WTC11 (cell line): ENCODE data around the gene TAAR8. TPM values are rescaled to one million over a fixed set of nuclear protein-coding genes. Genes with fewer than 3 reads are reported as not detected.

Experiments
- ATAC-seq: fragments of 200-7000 bp; cut with Tn5 transposase; 2 replicates; pipeline ENCODE4 v1.10.0; 2021; ENCODE audit warnings: mild to moderate bottlenecking, moderate library complexity
- CTCF ChIA-PET: fragments of 300-600 bp; sonication (Branson Sonifier 250); formaldehyde crosslinking; loops from one replicate; lab custom pipeline; 2021; ENCODE audit warnings: antibody characterized with exemption; lab: Charles Lee
- POLR2A ChIA-PET: fragments of 350-600 bp; sonication (Branson Sonifier 250); formaldehyde crosslinking; loops from one replicate; lab custom pipeline; 2021; ENCODE audit warnings: antibody characterized with exemption; lab: Charles Lee
- DNase-seq: peaks from one replicate; pipeline ENCODE4 v3.0.0; 2021; ENCODE audit warnings: low spot score
- H3K27ac Mint-ChIP-seq: 2 replicates; pipeline ENCODE4 v1.8.0; 2021; ENCODE audit warnings: mixed read lengths
- H3K27me3 Mint-ChIP-seq: 2 replicates; pipeline ENCODE4 v1.8.0; 2021; ENCODE audit warnings: low read depth, mild to moderate bottlenecking, moderate library complexity, mixed read lengths
- H3K36me3 Mint-ChIP-seq: 2 replicates; pipeline ENCODE4 v1.8.0; 2021; ENCODE audit warnings: mixed read lengths
- H3K4me1 Mint-ChIP-seq: 2 replicates; pipeline ENCODE4 v1.8.0; 2022; ENCODE audit warnings: mixed read lengths
- H3K4me3 Mint-ChIP-seq: 2 replicates; pipeline ENCODE4 v1.8.0; 2021; ENCODE audit warnings: mild to moderate bottlenecking, moderate library complexity, mixed read lengths
- H3K9me3 Mint-ChIP-seq: 2 replicates; pipeline ENCODE4 v1.8.0; 2021; ENCODE audit warnings: mixed read lengths
- CBFB ChIP-seq: sonication (generic); formaldehyde crosslinking; IDR thresholded peaks from 2 replicates; pipeline ENCODE4 v1.8.1; 2022; ENCODE audit warnings: mild to moderate bottlenecking, low read depth, missing genetic modification reagents
- CDX4 ChIP-seq: fragments of 250-450 bp; sonication (Bioruptor Pico); IDR thresholded peaks from 2 replicates; pipeline ENCODE4 v1.9.0; 2021; ENCODE audit warnings: moderate library complexity, mild to moderate bottlenecking, inconsistent platforms, borderline replicate concordance
- CTCF ChIP-seq: fragments of 200-600 bp; IDR thresholded peaks from 2 replicates; pipeline ENCODE4 v1.8.0; 2022; ENCODE audit warnings: antibody characterized with exemption
- ELF4 ChIP-seq: sonication (generic); formaldehyde crosslinking; IDR thresholded peaks from 2 replicates; pipeline ENCODE4 v1.8.1; 2022; ENCODE audit warnings: low read depth, mild to moderate bottlenecking, moderate library complexity, missing genetic modification reagents
- ESRRA ChIP-seq: sonication (generic); formaldehyde crosslinking; IDR thresholded peaks from 2 replicates; pipeline ENCODE4 v1.8.1; 2022; ENCODE audit warnings: mild to moderate bottlenecking, missing genetic modification reagents, borderline replicate concordance
- FOXP1 ChIP-seq: sonication (generic); formaldehyde crosslinking; IDR thresholded peaks from 2 replicates; pipeline ENCODE4 v1.8.0; 2022; ENCODE audit warnings: missing genetic modification reagents, mild to moderate bottlenecking, moderate library complexity, borderline replicate concordance
- GRHL2 ChIP-seq: fragments of 250-450 bp; sonication (Bioruptor Pico); IDR thresholded peaks from 2 replicates; pipeline ENCODE4 v1.8.0; 2022; ENCODE audit warnings: mild to moderate bottlenecking, moderate library complexity; ENCODE audit not compliant: insufficient replicate concordance, severe bottlenecking
- HMGXB4 ChIP-seq: sonication (generic); formaldehyde crosslinking; IDR thresholded peaks from 2 replicates; pipeline ENCODE4 v1.8.1; 2023; ENCODE audit warnings: mild to moderate bottlenecking, moderate library complexity, missing genetic modification reagents
- IRF1 ChIP-seq: sonication (generic); formaldehyde crosslinking; IDR thresholded peaks from 2 replicates; pipeline ENCODE4 v1.8.0; 2023; ENCODE audit warnings: missing genetic modification reagents
- NFE2L1 ChIP-seq: sonication (generic); formaldehyde crosslinking; IDR thresholded peaks from 2 replicates; pipeline ENCODE4 v1.8.1; 2023; ENCODE audit warnings: missing genetic modification reagents
- OVOL2 ChIP-seq: fragments of 250-450 bp; sonication (Bioruptor Pico); IDR thresholded peaks from 2 replicates; pipeline ENCODE4 v1.9.0; 2021; ENCODE audit warnings: mild to moderate bottlenecking, borderline replicate concordance
- SMAD3 ChIP-seq: sonication (generic); formaldehyde crosslinking; IDR thresholded peaks from 2 replicates; pipeline ENCODE4 v1.8.0; 2022; ENCODE audit warnings: missing genetic modification reagents, mild to moderate bottlenecking, borderline replicate concordance
- TEAD4 ChIP-seq: sonication (generic); formaldehyde crosslinking; IDR thresholded peaks from 2 replicates; pipeline ENCODE4 v1.8.0; 2022; ENCODE audit warnings: mild to moderate bottlenecking, missing genetic modification reagents
- ZNF138 ChIP-seq: sonication (generic); formaldehyde crosslinking; conservative IDR thresholded peaks from 2 replicates; pipeline ENCODE4 v1.8.1; 2022; ENCODE audit warnings: mild to moderate bottlenecking, moderate library complexity, missing genetic modification reagents
- ZNF219 ChIP-seq: sonication (generic); formaldehyde crosslinking; IDR thresholded peaks from 2 replicates; pipeline ENCODE4 v1.8.0; 2023; ENCODE audit warnings: missing genetic modification reagents, mild to moderate bottlenecking, borderline replicate concordance
- ZNF281 ChIP-seq: sonication (generic); formaldehyde crosslinking; IDR thresholded peaks from 2 replicates; pipeline ENCODE4 v1.8.0; 2023; ENCODE audit warnings: mild to moderate bottlenecking, missing genetic modification reagents
- total RNA-seq: library from RNA; stranded (reverse); gene quantifications from 3 replicates; pipeline ENCODE4 v1.2.3, GENCODE V29; 2021
- TF ChIP-seq, protein P1 (sequence below): sonication (generic); formaldehyde crosslinking; IDR thresholded peaks from 2 replicates; pipeline ENCODE4 v1.8.1; 2023; ENCODE audit warnings: mild to moderate bottlenecking, missing genetic modification reagents, moderate library complexity
- TF ChIP-seq, protein P2 (sequence below): sonication (generic); formaldehyde crosslinking; IDR thresholded peaks from 2 replicates; pipeline ENCODE4 v1.8.1; 2022; ENCODE audit warnings: missing genetic modification reagents, borderline replicate concordance
- TF ChIP-seq, protein P3 (sequence below): fragments of 250-450 bp; sonication (Bioruptor Pico); IDR thresholded peaks from 2 replicates; pipeline ENCODE4 v1.8.0; 2021; ENCODE audit warnings: mild to moderate bottlenecking
- TF ChIP-seq, protein P4 (sequence below): fragments of 250-450 bp; sonication (Bioruptor Pico); IDR thresholded peaks from 2 replicates; pipeline ENCODE4 v1.9.0; 2021; ENCODE audit warnings: mild to moderate bottlenecking

The TAAR8 gene
- total RNA-seq, 1 experiment from 2014 or later, result not detected

- Mint-ChIP-seq H3K27me3 (no peaks in the 10 kb centered on the region), H3K4me3 (no peak overlapping the region), H3K36me3 (no peaks in the 10 kb centered on the region), H3K4me1 (peaks cover 38% of the 10 kb centered on the region), H3K9me3 (no peaks in the 10 kb centered on the region), H3K27ac (no peak overlapping the region; the same call in 1 of the 2 replicates)
- ChIA-PET POLR2A (no interaction called here), CTCF (no interaction called here)
- ATAC-seq (peak; percentile 81), DNase-seq (no peak)
- TF ChIP-seq, protein P1, sequence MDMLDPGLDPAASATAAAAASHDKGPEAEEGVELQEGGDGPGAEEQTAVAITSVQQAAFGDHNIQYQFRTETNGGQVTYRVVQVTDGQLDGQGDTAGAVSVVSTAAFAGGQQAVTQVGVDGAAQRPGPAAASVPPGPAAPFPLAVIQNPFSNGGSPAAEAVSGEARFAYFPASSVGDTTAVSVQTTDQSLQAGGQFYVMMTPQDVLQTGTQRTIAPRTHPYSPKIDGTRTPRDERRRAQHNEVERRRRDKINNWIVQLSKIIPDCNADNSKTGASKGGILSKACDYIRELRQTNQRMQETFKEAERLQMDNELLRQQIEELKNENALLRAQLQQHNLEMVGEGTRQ (CRISPR knock-in tag), result no peak
- TF ChIP-seq IRF1 (no peak), FOXP1 (CRISPR knock-in tag) (no peak), TEAD4 (CRISPR knock-in tag) (no peak), HMGXB4 (no peak), ZNF219 (CRISPR knock-in tag) (no peak), CDX4 (no peak)
- TF ChIP-seq, protein P2, sequence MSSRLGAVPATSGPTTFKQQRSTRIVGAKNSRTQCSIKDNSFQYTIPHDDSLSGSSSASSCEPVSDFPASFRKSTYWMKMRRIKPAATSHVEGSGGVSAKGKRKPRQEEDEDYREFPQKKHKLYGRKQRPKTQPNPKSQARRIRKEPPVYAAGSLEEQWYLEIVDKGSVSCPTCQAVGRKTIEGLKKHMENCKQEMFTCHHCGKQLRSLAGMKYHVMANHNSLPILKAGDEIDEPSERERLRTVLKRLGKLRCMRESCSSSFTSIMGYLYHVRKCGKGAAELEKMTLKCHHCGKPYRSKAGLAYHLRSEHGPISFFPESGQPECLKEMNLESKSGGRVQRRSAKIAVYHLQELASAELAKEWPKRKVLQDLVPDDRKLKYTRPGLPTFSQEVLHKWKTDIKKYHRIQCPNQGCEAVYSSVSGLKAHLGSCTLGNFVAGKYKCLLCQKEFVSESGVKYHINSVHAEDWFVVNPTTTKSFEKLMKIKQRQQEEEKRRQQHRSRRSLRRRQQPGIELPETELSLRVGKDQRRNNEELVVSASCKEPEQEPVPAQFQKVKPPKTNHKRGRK (CRISPR knock-in tag), result no peak
These were observed 16.7 kb downstream of the TAAR8 start for GRCh38 chr6:132569170-132569569.

DNA sequence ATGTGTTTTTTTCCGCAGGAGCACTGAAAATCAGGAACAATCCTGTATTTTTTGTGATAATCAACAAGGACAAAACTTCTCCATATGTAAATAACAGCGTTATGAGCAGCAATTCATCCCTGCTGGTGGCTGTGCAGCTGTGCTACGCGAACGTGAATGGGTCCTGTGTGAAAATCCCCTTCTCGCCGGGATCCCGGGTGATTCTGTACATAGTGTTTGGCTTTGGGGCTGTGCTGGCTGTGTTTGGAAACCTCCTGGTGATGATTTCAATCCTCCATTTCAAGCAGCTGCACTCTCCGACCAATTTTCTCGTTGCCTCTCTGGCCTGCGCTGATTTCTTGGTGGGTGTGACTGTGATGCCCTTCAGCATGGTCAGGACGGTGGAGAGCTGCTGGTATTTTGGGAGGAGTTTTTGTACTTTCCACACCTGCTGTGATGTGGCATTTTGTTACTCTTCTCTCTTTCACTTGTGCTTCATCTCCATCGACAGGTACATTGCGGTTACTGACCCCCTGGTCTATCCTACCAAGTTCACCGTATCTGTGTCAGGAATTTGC lies 17.8 kb downstream of the TAAR8 start, which contains the start of gene TAAR6:
TSS of gene TAAR6 (plus strand) at position 102 of the 557 bp plus-strand sequence. CDS start at position 102, 0 bp downstream.
- peaks cover 38% of the 10 kb centered on the region for H3K4me1 Mint-ChIP-seq
- POLR2A ChIA-PET, result no interaction called here
- no peak within 1 kb of the TSS for H3K4me3 Mint-ChIP-seq
- H3K27me3 Mint-ChIP-seq, result no peaks in the 10 kb centered on the region
- H3K27ac Mint-ChIP-seq, result no peak within 1 kb of the TSS; the same call in 1 of the 2 replicates
- DNase-seq (no peak), ATAC-seq (peak; percentile 66)
- CTCF ChIA-PET, result no interaction called here
- TF ChIP-seq ELF4 (CRISPR knock-in tag), result no peak
- TF ChIP-seq ESRRA, result no peak
- no peak for TF ChIP-seq OVOL2 (CRISPR knock-in tag)
- TF ChIP-seq GRHL2, result no peak
- no peak for TF ChIP-seq CDX4
- no peak for TF ChIP-seq NFE2L1 (CRISPR knock-in tag)
- TF ChIP-seq, protein P3, sequence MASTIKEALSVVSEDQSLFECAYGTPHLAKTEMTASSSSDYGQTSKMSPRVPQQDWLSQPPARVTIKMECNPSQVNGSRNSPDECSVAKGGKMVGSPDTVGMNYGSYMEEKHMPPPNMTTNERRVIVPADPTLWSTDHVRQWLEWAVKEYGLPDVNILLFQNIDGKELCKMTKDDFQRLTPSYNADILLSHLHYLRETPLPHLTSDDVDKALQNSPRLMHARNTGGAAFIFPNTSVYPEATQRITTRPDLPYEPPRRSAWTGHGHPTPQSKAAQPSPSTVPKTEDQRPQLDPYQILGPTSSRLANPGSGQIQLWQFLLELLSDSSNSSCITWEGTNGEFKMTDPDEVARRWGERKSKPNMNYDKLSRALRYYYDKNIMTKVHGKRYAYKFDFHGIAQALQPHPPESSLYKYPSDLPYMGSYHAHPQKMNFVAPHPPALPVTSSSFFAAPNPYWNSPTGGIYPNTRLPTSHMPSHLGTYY, result no peak
- TF ChIP-seq, protein P4, sequence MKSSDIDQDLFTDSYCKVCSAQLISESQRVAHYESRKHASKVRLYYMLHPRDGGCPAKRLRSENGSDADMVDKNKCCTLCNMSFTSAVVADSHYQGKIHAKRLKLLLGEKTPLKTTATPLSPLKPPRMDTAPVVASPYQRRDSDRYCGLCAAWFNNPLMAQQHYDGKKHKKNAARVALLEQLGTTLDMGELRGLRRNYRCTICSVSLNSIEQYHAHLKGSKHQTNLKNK (CRISPR knock-in tag), result no peak
- no peak for TF ChIP-seq ZNF281 (CRISPR knock-in tag)
- no peak for TF ChIP-seq SMAD3
- no peak for TF ChIP-seq CBFB (CRISPR knock-in tag)
- TF ChIP-seq CTCF, result no peak
- TF ChIP-seq ZNF138 (CRISPR knock-in tag), result no peak
- H3K36me3 Mint-ChIP-seq, result no peaks in the 10 kb centered on the region
- H3K9me3 Mint-ChIP-seq, result no peaks in the 10 kb centered on the region
